WERI-Rb-1 (cell line): Measurements from ENCODE around the gene MRO.
"Not testable (repeated sequence)": the region's sequence is repeated elsewhere in the genome, so short reads cannot be mapped to it uniquely, and the experiment has no call there.

Experiments
- DNase-seq: peaks from one replicate; pipeline ENCODE4 v3.0.0-alpha.2; 2020
- H3K27ac ChIP-seq: fragments of 250-450 bp; sonication (Bioruptor Pico); 2 replicates; pipeline ENCODE4 v1.5.1; 2020; ENCODE audit warnings: mild to moderate bottlenecking, moderate library complexity
- H3K27me3 ChIP-seq: fragments of 250-450 bp; sonication (Bioruptor Pico); 2 replicates; pipeline ENCODE4 v1.5.1; 2021; ENCODE audit warnings: mild to moderate bottlenecking, low read depth, moderate library complexity; ENCODE audit not compliant: insufficient read depth, severe bottlenecking
- H3K36me3 ChIP-seq: fragments of 250-450 bp; sonication (Bioruptor Pico); 2 replicates; pipeline ENCODE4 v1.5.1; 2020; ENCODE audit warnings: mild to moderate bottlenecking, moderate library complexity
- H3K4me3 ChIP-seq: 2 replicates; pipeline ENCODE4 v1.5.1; 2011; ENCODE audit warnings: low read depth, mild to moderate bottlenecking, control low read depth, low read length
- H3K9me3 ChIP-seq: fragments of 250-450 bp; sonication (Bioruptor Pico); 2 replicates; pipeline ENCODE4 v1.5.1; 2021; ENCODE audit warnings: mild to moderate bottlenecking, moderate library complexity; ENCODE audit not compliant: severe bottlenecking
- TF ChIP-seq, protein P1 (sequence below): IDR thresholded peaks from 2 replicates; pipeline ENCODE4 v1.5.1; 2011; ENCODE audit warnings: low read depth, mild to moderate bottlenecking, control low read depth, inconsistent platforms, low read length

Gene MRO

DNA sequence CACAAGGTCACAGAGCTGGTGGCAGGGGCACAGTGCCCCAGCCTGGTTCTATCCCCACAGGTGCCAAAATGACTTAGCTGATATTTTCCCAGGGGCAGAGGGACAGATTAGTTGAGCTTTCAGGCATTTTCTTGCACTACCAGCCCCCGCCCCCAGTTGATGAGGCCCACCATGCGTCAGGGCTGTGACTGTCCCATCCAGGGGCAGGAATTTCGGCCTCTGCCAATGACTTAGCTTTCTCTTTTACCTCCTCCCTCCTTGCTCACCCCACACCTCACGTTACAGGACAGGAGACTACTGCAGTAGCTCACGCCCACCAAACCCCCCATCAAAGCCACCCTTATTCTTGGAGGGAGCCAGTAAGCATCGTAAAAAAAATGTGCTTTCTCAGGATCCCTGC lies 31.5 kb downstream of the MRO start:
- TF ChIP-seq, protein P1, sequence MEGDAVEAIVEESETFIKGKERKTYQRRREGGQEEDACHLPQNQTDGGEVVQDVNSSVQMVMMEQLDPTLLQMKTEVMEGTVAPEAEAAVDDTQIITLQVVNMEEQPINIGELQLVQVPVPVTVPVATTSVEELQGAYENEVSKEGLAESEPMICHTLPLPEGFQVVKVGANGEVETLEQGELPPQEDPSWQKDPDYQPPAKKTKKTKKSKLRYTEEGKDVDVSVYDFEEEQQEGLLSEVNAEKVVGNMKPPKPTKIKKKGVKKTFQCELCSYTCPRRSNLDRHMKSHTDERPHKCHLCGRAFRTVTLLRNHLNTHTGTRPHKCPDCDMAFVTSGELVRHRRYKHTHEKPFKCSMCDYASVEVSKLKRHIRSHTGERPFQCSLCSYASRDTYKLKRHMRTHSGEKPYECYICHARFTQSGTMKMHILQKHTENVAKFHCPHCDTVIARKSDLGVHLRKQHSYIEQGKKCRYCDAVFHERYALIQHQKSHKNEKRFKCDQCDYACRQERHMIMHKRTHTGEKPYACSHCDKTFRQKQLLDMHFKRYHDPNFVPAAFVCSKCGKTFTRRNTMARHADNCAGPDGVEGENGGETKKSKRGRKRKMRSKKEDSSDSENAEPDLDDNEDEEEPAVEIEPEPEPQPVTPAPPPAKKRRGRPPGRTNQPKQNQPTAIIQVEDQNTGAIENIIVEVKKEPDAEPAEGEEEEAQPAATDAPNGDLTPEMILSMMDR, result no peak
- no peak overlapping the region for H3K4me3 ChIP-seq
- no peak overlapping the region for H3K27ac ChIP-seq
- H3K36me3 ChIP-seq, result no peaks in the 10 kb centered on the region
- no peak for DNase-seq
- no peaks in the 10 kb centered on the region for H3K27me3 ChIP-seq
- no peaks in the 10 kb centered on the region for H3K9me3 ChIP-seq

DNA sequence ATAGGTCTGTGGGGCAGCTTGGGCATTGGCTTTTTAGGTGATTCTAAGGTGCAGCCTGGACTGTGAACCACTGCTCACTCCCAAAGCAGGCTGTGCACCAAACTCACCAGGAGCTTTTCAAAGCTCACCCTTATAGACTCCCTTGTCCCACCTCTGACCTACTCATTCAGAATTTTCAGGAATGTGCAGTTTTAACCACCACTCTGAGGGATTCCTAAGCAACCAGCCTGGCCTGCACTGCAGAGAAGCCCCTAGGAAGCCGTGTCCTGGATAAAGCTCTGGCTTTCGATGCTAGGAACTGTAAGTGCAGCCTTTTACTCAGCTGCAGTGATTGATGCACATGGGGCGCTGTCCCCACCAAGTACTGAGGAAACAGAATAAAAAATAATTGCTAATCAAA lies 33.0 kb downstream of the MRO start:
- DNase-seq, result no peak
- no peak overlapping the region for H3K4me3 ChIP-seq
- H3K27ac ChIP-seq, result no peak overlapping the region
- H3K27me3 ChIP-seq, result no peaks in the 10 kb centered on the region
- H3K36me3 ChIP-seq, result no peaks in the 10 kb centered on the region
- TF ChIP-seq, protein P1, result no peak
- peaks cover 2% of the 10 kb centered on the region for H3K9me3 ChIP-seq

DNA sequence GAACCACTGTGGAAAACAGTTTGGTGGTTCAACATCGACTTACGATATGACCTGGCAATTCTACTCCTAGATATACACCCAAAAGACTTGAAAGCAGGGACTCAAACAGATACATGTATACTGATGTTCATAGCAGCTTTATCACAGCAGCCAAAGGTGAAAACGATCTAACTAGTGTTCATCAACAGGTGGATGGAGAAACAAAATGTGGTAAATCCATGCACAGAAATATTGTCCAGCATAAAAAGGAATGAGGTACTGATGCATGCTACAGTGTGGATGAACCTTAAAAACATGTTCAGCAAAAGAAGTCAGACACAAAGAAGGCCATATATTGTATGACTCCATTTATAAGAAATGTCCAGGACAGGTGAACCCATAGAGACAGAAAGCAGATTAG lies 36.3 kb downstream of the MRO start:
- Histone ChIP-seq H3K4me3 (no peak overlapping the region), H3K27ac (no peak overlapping the region; the same call in 1 of the 2 replicates), H3K9me3 (peaks cover 2% of the 10 kb centered on the region), H3K36me3 (no peaks in the 10 kb centered on the region), H3K27me3 (no peaks in the 10 kb centered on the region)
- DNase-seq, result no peak
- TF ChIP-seq, protein P1, result no peak

DNA sequence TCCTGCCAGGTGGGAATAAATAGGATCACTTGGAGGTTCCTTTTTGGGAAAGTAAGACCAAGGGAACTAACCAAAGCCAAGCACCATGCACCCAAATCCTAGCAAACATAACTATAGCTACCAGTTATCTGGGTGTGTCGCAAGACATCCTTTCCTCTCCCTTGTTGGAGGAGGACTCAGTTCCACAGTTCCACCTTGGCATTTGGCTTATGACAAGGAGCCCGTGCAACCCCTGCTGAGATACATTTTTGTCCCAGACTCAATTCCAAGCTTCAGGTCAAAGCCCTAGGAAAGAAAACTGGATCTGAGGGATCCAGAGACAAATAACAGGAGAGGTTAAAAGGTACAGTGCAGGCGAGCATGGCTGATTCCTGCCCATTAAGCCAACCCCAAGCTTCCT lies 40.8 kb downstream of the MRO start:
- not testable (repeated sequence) for H3K36me3 ChIP-seq, H3K9me3 ChIP-seq, DNase-seq, H3K27ac ChIP-seq, H3K4me3 ChIP-seq, H3K27me3 ChIP-seq

DNA sequence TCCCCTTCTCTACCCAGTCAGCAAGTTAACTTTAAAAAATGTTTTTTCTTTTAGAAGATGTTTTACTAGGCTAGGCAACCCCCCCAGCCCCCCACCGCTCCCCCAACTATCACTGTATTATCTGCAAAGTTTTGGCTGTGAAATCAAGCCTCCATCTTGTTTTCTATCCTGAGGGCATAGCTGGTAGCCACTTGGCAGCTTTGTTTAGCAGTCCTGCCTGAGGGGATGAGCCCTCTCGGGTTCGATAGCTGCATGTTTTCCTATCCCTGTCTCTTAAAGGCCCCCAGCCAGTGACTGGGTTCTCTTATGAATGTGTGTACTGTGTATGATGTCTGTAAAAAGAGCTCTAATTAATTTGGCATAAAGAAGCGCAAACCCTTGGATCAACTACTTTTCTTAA lies 43.4 kb downstream of the MRO start:
- H3K4me3 ChIP-seq, result no peak overlapping the region
- TF ChIP-seq, protein P1, result no peak
- no peak for DNase-seq
- no peak overlapping the region for H3K27ac ChIP-seq
- no peaks in the 10 kb centered on the region for H3K9me3 ChIP-seq
- H3K36me3 ChIP-seq, result no peaks in the 10 kb centered on the region
- no peaks in the 10 kb centered on the region for H3K27me3 ChIP-seq

DNA sequence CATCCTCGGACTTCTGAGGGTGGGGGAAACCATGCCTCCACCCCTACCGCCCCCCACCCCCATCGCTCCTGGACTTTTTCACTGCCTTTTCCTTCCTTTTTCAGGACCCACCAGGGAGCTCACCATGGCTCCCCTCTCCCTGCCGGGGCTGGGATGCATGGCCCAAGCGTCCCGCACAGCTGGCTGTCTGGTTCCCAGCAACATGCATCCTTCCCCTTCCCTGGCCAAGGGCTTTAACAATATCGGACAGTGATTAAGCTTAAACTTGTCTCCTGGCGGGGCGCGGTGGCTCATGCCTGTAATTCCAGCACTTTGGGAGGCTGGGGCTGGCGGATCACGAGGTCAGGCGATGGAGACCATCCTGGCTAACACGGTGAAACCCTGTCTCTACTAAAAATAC lies 44.1 kb downstream of the MRO start:
- H3K27me3 ChIP-seq, result no peaks in the 10 kb centered on the region
- no peak overlapping the region for H3K27ac ChIP-seq
- H3K4me3 ChIP-seq, result no peak overlapping the region
- DNase-seq, result no peak
- H3K36me3 ChIP-seq, result no peaks in the 10 kb centered on the region
- TF ChIP-seq, protein P1, result no peak
- no peaks in the 10 kb centered on the region for H3K9me3 ChIP-seq
